Vagina (tissue), 2 donors: ENCODE results near the gene MTHFD1L. TPM values are rescaled to one million over a fixed set of nuclear protein-coding genes. Genes with fewer than 3 reads are reported as not detected.
A peak's percentile ranks its signal among the peaks of the same experiment; 100 is the strongest.

Experiments used
- DNase-seq, 2 donors: peaks; one replicate each; pipeline ENCODE4 v3.0.0-alpha.2; 2017; ENCODE audit errors: extremely low spot score in 2 of 2
- H3K27ac ChIP-seq: fragments of 200-600 bp; sonication (generic); one replicate; pipeline ENCODE4 v1.5.1; 2019
- H3K27me3 ChIP-seq: fragments of 200-600 bp; sonication (generic); one replicate; pipeline ENCODE4 v1.5.1; 2019
- H3K36me3 ChIP-seq, 2 donors: fragments of 200-600 bp; sonication (generic); one replicate each; pipeline ENCODE4 v1.5.1; 2017 to 2019
- H3K4me1 ChIP-seq: fragments of 200-600 bp; sonication (generic); one replicate; pipeline ENCODE4 v1.5.1; 2019
- H3K4me3 ChIP-seq, 2 donors: fragments of 200-600 bp; sonication (generic); 1 replicate in 1 of 2; 2 replicates in 1 of 2; pipeline ENCODE4 v1.5.1; 2016 to 2019
- H3K9me3 ChIP-seq: fragments of 200-600 bp; sonication (generic); one replicate; pipeline ENCODE4 v1.5.1; 2019
- POLR2A ChIP-seq, 2 donors: fragments of 450-650 bp; IDR thresholded peaks; one replicate each; pipeline ENCODE4 v1.6.1; 2017; ENCODE audit warnings: antibody characterized with exemption in 2 of 2, mild to moderate bottlenecking in 2 of 2, moderate library complexity in 2 of 2
- POLR2AphosphoS5 ChIP-seq, 2 donors: sonication (generic); formaldehyde crosslinking; IDR thresholded peaks; one replicate each; pipeline ENCODE4 v1.9.0; 2017; ENCODE audit warnings: antibody characterized with exemption in 2 of 2, mild to moderate bottlenecking in 2 of 2, low read depth in 1 of 2; ENCODE audit not compliant: insufficient read depth in 1 of 2
- intact Hi-C: fragments of 100-400 bp; cut with DNase I; formaldehyde crosslinking; loops from one replicate; pipeline ENCODE4 v1.15.1; 2023
- total RNA-seq: library from RNA; depleted of rRNA; stranded (reverse); fragments of >200 nt; gene quantifications from one replicate; pipeline ENCODE4 v1.2.3, GENCODE V29; 2016
- TF ChIP-seq, protein P1 (sequence below), 3 experiments: fragments of 450-650 bp in 2 of 3; fragments of 200-600 bp in 1 of 3; sonication (generic) in 1 of 3; IDR thresholded peaks; one replicate each; pipeline ENCODE4 v1.5.1; 2017 to 2019; ENCODE audit warnings: antibody characterized with exemption in 3 of 3, mild to moderate bottlenecking in 2 of 3, moderate library complexity in 2 of 3

The MTHFD1L gene
- total RNA-seq, 1 donor from 2014 or later: 2.7 TPM

DNA sequence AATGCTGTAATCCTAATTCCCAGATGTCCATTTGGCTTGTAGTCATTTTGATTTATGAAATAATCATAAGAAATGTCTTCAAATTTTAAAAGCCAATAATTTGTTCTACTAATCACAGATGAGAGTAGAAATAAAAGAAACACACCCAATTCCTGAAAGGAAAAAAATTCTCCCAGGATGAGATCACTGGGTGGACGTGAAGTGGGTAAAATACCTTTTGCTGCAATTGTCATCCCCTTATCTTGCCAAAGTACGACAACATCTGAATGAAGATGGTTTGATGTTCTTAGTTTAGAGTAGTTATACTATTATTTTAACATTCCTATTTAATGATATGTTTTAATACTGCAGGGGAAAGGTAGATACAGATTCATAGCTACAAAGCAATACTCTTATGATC lies 33.7 kb downstream of the MTHFD1L start:
- DNase-seq: no peak
- intact Hi-C loops: loop anchor here (5.0 to 10.0 kb wide), 2 partner anchors 106 to 438 kb away; no protein-coding TSS in a partner anchor
- H3K9me3 ChIP-seq: no peaks in the 10 kb centered on the region
- peaks cover 7% of the 10 kb centered on the region for H3K4me1 ChIP-seq
- H3K36me3 ChIP-seq: no peaks in the 10 kb centered on the region
- TF ChIP-seq POLR2AphosphoS5 (IDR thresholded peaks at IDR 0.05; ENCODE audit: insufficient read depth in 1 of 2, low read depth in 1 of 2) (no peak), POLR2A (IDR thresholded peaks at IDR 0.05) (no peak)
- TF ChIP-seq, protein P1, sequence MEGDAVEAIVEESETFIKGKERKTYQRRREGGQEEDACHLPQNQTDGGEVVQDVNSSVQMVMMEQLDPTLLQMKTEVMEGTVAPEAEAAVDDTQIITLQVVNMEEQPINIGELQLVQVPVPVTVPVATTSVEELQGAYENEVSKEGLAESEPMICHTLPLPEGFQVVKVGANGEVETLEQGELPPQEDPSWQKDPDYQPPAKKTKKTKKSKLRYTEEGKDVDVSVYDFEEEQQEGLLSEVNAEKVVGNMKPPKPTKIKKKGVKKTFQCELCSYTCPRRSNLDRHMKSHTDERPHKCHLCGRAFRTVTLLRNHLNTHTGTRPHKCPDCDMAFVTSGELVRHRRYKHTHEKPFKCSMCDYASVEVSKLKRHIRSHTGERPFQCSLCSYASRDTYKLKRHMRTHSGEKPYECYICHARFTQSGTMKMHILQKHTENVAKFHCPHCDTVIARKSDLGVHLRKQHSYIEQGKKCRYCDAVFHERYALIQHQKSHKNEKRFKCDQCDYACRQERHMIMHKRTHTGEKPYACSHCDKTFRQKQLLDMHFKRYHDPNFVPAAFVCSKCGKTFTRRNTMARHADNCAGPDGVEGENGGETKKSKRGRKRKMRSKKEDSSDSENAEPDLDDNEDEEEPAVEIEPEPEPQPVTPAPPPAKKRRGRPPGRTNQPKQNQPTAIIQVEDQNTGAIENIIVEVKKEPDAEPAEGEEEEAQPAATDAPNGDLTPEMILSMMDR (IDR thresholded peaks at IDR 0.05): no peak
- H3K27me3 ChIP-seq: no peaks in the 10 kb centered on the region
- H3K27ac ChIP-seq: no peak overlapping the region
- no peak overlapping the region for H3K4me3 ChIP-seq

DNA sequence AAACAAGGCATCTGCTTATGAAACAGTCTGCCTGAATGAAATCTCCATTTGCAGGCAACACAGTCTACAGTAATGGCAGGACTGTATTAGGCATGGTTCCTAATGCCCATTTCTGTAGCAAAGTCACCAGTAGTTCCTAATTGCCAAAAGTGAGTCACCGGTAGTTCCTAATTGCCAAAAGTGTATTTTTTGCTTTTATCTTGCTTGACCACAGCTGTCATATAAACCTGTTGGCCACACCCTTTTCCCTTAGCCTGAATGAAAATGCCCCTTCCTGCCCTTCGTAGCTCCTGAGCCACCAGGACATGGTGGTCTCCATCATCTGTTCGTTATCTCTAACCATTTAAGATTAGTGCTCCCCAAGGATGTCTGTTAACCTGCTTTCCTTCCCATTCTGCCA lies 34.5 kb downstream of the MTHFD1L start:
- no peak overlapping the region for H3K4me3 ChIP-seq
- peaks cover 4% of the 10 kb centered on the region for H3K4me1 ChIP-seq
- intact Hi-C loops: no loop called here
- no peaks in the 10 kb centered on the region for H3K9me3 ChIP-seq
- H3K36me3 ChIP-seq: no peaks in the 10 kb centered on the region
- TF ChIP-seq POLR2AphosphoS5 (IDR thresholded peaks at IDR 0.05; ENCODE audit: insufficient read depth in 1 of 2, low read depth in 1 of 2): no peak
- H3K27ac ChIP-seq: no peak overlapping the region
- H3K27me3 ChIP-seq: no peaks in the 10 kb centered on the region
- no peak for DNase-seq

DNA sequence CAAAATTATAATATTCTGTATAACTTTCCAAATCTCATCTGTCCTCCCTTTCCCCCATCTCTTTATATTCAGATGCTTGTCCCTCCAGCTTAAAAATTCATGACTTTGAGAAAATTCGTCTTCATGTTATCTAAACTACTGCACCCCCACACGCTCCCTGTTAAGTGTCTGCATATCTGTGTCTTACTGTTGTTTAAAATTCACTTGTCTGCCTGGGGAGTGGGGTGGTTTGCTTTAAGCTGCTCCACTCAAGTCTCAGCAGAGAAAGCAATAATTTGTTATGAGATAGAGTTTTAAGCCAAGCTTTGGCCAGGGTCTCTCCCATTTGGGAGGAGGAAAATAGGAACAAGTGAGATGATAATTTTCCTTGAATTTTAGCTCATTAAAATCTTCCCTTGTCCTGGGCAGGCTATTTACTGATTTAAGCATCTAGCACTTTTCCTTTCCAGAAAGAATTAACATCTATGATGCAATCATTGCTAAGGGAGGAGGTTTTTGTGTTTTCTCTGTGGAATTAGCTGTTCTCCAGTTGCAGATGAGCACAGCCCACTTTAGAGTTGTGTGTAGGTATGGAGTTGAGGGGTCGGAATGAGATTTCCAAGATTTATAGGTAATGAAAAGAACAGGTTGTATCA lies 36.8 kb downstream of the MTHFD1L start:
- no peaks in the 10 kb centered on the region for H3K36me3 ChIP-seq
- H3K9me3 ChIP-seq: no peaks in the 10 kb centered on the region
- intact Hi-C loops: no loop called here
- no peak overlapping the region for H3K4me3 ChIP-seq
- H3K4me1 ChIP-seq: peaks cover 8% of the 10 kb centered on the region
- DNase-seq: peak in 1 of 2 donors; percentile 5
- no peak overlapping the region for H3K27ac ChIP-seq
- no peaks in the 10 kb centered on the region for H3K27me3 ChIP-seq
- TF ChIP-seq POLR2A (IDR thresholded peaks at IDR 0.05): no peak
- TF ChIP-seq, protein P1 (IDR thresholded peaks at IDR 0.05): no peak
- no peak for TF ChIP-seq POLR2AphosphoS5 (IDR thresholded peaks at IDR 0.05; ENCODE audit: insufficient read depth in 1 of 2, low read depth in 1 of 2)

DNA sequence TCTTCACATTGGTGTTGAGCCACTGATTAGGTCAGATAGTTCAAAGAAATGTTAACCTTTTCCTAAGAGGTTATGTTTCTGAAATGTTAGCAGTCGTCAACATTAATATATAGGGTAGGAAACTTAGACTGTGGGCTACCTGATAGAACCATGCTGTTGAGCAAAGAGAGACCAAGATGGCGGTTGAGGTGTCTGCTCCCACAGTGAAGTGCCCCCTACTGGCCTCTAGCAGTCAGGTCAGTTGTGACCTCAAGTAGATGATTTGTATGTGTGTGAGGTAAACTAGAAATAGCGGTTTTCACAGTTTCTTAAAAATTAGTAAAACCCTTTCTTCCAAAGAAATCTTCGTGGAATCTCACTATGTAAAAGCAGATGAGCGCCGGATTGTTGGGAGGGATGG lies 40.3 kb downstream of the MTHFD1L start:
- Histone ChIP-seq H3K27ac (no peak overlapping the region), H3K36me3 (no peaks in the 10 kb centered on the region), H3K27me3 (no peaks in the 10 kb centered on the region), H3K9me3 (no peaks in the 10 kb centered on the region), H3K4me1 (peaks cover 8% of the 10 kb centered on the region), H3K4me3 (no peak overlapping the region)
- intact Hi-C loops: no loop called here
- DNase-seq: no peak
- TF ChIP-seq, protein P1 (IDR thresholded peaks at IDR 0.05): no peak
- TF ChIP-seq POLR2A (IDR thresholded peaks at IDR 0.05): no peak
- no peak for TF ChIP-seq POLR2AphosphoS5 (IDR thresholded peaks at IDR 0.05; ENCODE audit: insufficient read depth in 1 of 2, low read depth in 1 of 2)

DNA sequence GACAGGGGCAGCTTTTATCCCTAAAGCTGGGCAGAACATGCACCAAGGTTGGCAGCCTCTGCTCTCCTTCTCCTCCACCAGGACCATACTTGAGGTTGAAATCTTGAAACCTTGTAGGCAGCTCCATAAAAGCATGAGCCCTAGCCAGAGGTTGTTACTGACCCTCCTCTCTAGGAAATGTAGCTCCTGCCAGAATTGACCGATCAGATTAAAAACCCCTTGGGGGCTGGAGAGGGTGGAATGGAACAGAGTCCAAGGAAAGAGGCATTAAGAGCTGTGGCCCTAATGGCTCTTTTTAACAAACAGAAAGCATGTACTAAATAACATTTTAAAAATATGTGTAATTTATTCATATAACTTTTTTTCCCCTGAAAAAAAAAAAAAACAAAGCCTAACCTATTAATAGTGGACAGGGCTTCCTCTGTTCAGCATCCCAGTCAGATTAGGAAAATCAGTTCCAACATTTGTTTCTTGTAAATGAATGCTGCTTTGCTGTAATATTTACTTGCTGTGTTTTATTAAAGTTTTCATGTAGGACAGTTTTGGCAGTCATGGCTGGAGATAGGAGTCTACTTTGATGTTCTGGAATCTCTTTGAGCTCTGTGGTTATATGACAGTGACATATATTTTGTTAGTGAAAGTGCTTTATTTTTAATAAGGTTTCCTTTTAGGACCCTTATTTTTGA lies 41.3 kb downstream of the MTHFD1L start:
- Histone ChIP-seq H3K36me3 (no peaks in the 10 kb centered on the region), H3K4me3 (no peak overlapping the region), H3K4me1 (peaks cover 8% of the 10 kb centered on the region), H3K27ac (peak overlapping the region; percentile 29), H3K27me3 (no peaks in the 10 kb centered on the region), H3K9me3 (no peaks in the 10 kb centered on the region)
- TF ChIP-seq POLR2A (IDR thresholded peaks at IDR 0.05) (no peak), POLR2AphosphoS5 (IDR thresholded peaks at IDR 0.05; ENCODE audit: insufficient read depth in 1 of 2, low read depth in 1 of 2) (no peak)
- TF ChIP-seq, protein P1 (IDR thresholded peaks at IDR 0.05): no peak
- DNase-seq: no peak
- intact Hi-C loops: no loop called here
